Fibroblast of the aortic adventitia (primary cell): ENCODE data around the gene RHBDD3. TPM values are rescaled to one million over a fixed set of nuclear protein-coding genes. Genes with fewer than 3 reads are reported as not detected.
"Not testable (repeated sequence)": the region's sequence is repeated elsewhere in the genome, so short reads cannot be mapped to it uniquely, and the experiment has no call there.

Experiments used
- DNase-seq: peaks from one replicate; pipeline ENCODE4 v3.0.0-alpha.2; 2010; ENCODE audit warnings: low read depth
- H3K4me3 ChIP-seq: 2 replicates; pipeline ENCODE4 v1.5.1; 2011; ENCODE audit warnings: low read depth, mild to moderate bottlenecking, control low read depth, low read length, moderate library complexity
- total RNA-seq: library from RNA; depleted of rRNA; stranded (reverse); fragments of >200 nt; gene quantifications from 2 replicates; pipeline ENCODE4 v1.2.3, GENCODE V29; 2012; ENCODE audit warnings: low replicate concordance
- TF ChIP-seq, protein P1 (sequence below): IDR thresholded peaks from 2 replicates; pipeline ENCODE4 v1.5.1; 2011; ENCODE audit warnings: mild to moderate bottlenecking, low read length, control low read depth, inconsistent platforms; ENCODE audit not compliant: insufficient read depth

Gene RHBDD3
- total RNA-seq, 1 donor = 22.0 TPM

- TF ChIP-seq, protein P1, sequence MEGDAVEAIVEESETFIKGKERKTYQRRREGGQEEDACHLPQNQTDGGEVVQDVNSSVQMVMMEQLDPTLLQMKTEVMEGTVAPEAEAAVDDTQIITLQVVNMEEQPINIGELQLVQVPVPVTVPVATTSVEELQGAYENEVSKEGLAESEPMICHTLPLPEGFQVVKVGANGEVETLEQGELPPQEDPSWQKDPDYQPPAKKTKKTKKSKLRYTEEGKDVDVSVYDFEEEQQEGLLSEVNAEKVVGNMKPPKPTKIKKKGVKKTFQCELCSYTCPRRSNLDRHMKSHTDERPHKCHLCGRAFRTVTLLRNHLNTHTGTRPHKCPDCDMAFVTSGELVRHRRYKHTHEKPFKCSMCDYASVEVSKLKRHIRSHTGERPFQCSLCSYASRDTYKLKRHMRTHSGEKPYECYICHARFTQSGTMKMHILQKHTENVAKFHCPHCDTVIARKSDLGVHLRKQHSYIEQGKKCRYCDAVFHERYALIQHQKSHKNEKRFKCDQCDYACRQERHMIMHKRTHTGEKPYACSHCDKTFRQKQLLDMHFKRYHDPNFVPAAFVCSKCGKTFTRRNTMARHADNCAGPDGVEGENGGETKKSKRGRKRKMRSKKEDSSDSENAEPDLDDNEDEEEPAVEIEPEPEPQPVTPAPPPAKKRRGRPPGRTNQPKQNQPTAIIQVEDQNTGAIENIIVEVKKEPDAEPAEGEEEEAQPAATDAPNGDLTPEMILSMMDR = no peak
- no peak overlapping the region for H3K4me3 ChIP-seq
- no peak for DNase-seq
Observed at GRCh38 chr22:29256606-29257325, 11.0 kb downstream of the RHBDD3 start.

DNA sequence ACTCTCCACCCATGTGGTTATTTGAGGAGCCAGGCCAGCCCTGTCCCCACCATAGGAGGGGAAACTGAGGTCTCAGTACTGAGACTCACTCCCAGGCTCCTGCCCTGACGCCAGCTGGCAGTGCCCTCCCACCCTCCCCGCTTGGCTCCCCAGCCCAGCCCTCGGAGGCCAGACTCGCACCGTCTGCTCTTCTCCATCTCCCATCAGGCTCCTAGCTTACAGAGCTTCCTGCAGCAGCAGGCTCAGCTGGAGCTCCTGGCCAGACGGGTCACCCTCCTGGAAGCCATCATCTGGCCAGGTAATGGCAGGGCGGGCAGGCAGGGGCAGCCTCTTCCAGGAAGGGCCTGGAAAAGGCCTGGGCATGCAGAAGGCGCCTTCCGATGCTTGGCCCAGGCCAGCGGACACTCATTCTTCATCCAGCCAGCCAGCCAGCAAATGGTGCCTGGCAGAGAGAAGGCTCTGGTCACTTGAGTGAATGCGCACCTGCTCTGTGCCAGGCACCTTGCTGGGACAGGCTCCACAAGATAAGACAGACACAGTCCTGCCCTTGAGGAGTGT, 12.6 kb downstream of the RHBDD3 start:
- no peak for DNase-seq
- no peak overlapping the region for H3K4me3 ChIP-seq
- TF ChIP-seq, protein P1 = no peak

DNA sequence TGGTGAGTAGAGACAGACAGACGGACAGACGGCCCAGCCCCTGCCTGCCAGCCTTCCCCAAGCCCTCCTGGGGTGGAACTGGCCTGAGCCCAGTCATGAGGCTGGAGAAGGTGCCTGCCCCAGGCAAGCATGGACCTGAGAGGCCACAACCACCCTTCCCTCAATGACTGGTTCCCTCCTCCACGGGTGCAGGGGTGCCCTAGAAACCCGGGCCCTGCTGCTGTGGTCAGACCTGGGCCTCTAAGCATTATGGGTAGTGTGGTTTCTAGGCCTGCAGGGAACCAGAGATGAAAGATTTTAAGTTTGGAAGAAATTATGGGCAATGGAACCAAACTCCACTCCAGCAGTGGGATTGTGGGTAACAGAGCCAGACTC, 13.5 kb downstream of the RHBDD3 start:
- DNase-seq = no peak

GRCh38 chr22:29253561-29254285, 14.1 kb downstream of the RHBDD3 start:
- no peak overlapping the region for H3K4me3 ChIP-seq
- TF ChIP-seq, protein P1 = no peak
- no peak for DNase-seq

More for the DNA sequence above, 13.5 kb downstream of the RHBDD3 start:
- TF ChIP-seq, protein P1 = no peak
- H3K4me3 ChIP-seq = no peak overlapping the region

- no peak for DNase-seq
- TF ChIP-seq, protein P1 = no peak
Observed at GRCh38 chr22:29251981-29252911, 15.5 kb downstream of the RHBDD3 start.

DNA sequence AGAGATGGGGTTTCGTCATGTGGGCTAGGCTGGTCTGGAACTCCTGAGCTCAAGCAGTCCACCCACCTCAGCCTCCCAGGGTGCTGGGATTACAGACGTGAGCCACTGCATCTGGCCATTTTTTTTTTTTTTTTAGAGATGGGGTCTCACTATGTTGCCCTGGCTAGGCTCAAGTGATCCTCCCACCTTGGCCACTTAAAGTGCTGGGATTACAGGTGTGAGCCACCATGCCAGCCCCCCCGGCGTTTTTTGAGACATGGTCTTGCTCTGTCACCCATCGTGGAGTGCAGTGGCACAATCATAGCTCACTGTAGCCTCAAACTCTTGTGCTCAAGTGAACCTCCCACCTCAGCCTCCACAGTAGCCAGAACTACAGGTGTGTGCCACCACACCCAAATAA, 16.5 kb downstream of the RHBDD3 start:
- TF ChIP-seq, protein P1 = no peak
- no peak for DNase-seq
- no peak overlapping the region for H3K4me3 ChIP-seq

More at GRCh38 chr22:29251981-29252911, 15.5 kb downstream of the RHBDD3 start:
- no peak overlapping the region for H3K4me3 ChIP-seq

DNA sequence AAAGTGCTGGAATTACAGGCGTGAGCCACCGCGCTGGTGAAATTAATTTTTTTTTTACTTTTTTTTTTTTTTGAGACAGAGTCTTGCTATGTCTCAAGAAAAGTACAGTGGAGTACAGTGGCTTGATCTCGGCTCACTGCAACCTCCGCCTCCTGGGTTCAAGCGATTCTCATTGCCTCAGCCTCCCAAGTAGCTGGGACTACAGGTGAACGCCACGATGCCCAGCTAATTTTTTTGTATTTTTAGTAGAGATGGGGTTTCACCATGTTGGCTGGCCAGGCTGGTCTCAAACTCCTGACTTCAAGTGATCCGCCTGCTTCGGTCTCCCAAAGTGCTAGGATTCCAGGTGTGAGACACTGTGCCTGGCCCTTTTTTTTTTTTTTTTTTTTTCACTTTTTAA, 19.9 kb downstream of the RHBDD3 start:
- not testable (repeated sequence) for H3K4me3 ChIP-seq, DNase-seq
